HepG2 (cell line): ENCODE data around the gene SBK2. TPM values are rescaled to one million over a fixed set of nuclear protein-coding genes. Genes with fewer than 3 reads are reported as not detected.
A peak's percentile ranks its signal among the peaks of the same experiment; 100 is the strongest.

Experiments used
- ATAC-seq: fragments of 200-7000 bp; cut with Tn5 transposase; 3 replicates; pipeline ENCODE4 v1.9.1; 2020; ENCODE audit warnings: mild to moderate bottlenecking, moderate library complexity
- BruUV-seq: library from RNA; stranded (reverse); fragments of 400-500 nt; replicated peaks from 2 replicates; lab custom pipeline; 2021; lab: Mats Ljungman, UMichigan
- CTCF ChIA-PET: fragments of 300-600 bp; formaldehyde crosslinking; extraction: SDS; loops from one replicate; lab custom pipeline; 2021; ENCODE audit warnings: low total read pairs, inconsistent platforms, low intra/inter-chr PET ratio; lab: Yijun Ruan, JAX
- POLR2A ChIA-PET: fragments of 350-600 bp; sonication (Branson Sonifier 250); formaldehyde crosslinking; loops from one replicate; lab custom pipeline; 2020; ENCODE audit warnings: antibody characterized with exemption, inconsistent platforms; lab: Yijun Ruan, JAX
- DNase-seq: peaks from one replicate; pipeline ENCODE4 v3.0.0-alpha.2; 2015; ENCODE audit warnings: low spot score
- FAIRE-seq: peaks from 3 replicates; lab custom pipeline; 2011; peaks lifted over from hg19 to GRCh38; lab: Jason Lieb, UNC
- H2AFZ ChIP-seq: one replicate; pipeline ENCODE4 v1.6.1; 2011; ENCODE audit warnings: low read length, inconsistent platforms
- H3K27ac ChIP-seq: fragments of 300-600 bp; 3 replicates; pipeline ENCODE4 v1.8.0; 2011; ENCODE audit warnings: mixed run types, mild to moderate bottlenecking, mixed read lengths, low read length, inconsistent platforms; ENCODE audit not compliant: insufficient read depth; ENCODE audit errors: extremely low read length
- H3K27me3 ChIP-seq, 2 experiments: fragments of 200-600 bp in 1 of 2; 2 replicates in 1 of 2; 3 replicates in 1 of 2; pipeline versions ENCODE4 v1.6.0 to v1.8.0; 2011; ENCODE audit warnings: low read length in 2 of 2, mild to moderate bottlenecking in 2 of 2, moderate library complexity in 2 of 2, inconsistent platforms in 1 of 2; ENCODE audit not compliant: insufficient read depth in 2 of 2, control insufficient read depth in 1 of 2
- H3K36me3 ChIP-seq, 2 experiments: fragments of 200-600 bp in 1 of 2; replicated peaks in 1 of 2; 2 replicates in 1 of 2; 3 replicates in 1 of 2; pipeline versions ENCODE4 v1.5.1 to v1.8.0; 2011; ENCODE audit warnings: low read length in 2 of 2, inconsistent platforms in 1 of 2; ENCODE audit not compliant: insufficient read depth in 2 of 2, control insufficient read depth in 1 of 2
- H3K4me1 ChIP-seq: 2 replicates; pipeline ENCODE4 v1.5.1; 2012; ENCODE audit warnings: low read length, inconsistent platforms; ENCODE audit not compliant: insufficient read depth
- H3K4me2 ChIP-seq: 2 replicates; pipeline ENCODE4 v1.6.0; 2011; ENCODE audit warnings: low read depth, low read length, inconsistent platforms
- H3K4me3 ChIP-seq, 3 experiments: fragments of 200-600 bp in 1 of 3; sonication (generic), shearing (Covaris generic) in 1 of 3; replicated peaks in 1 of 3; 2 replicates each; pipeline ENCODE4 v1.5.1; 2011 to 2016; ENCODE audit warnings: low read length in 3 of 3, inconsistent platforms in 2 of 3, low read depth in 2 of 3, mild to moderate bottlenecking in 2 of 3, control low read depth in 1 of 3, mixed read lengths in 1 of 3; ENCODE audit not compliant: insufficient read depth in 1 of 3
- H3K79me2 ChIP-seq: one replicate; pipeline ENCODE4 v1.6.1; 2011; ENCODE audit warnings: low read length, inconsistent platforms; ENCODE audit not compliant: insufficient read depth
- H3K9ac ChIP-seq: 2 replicates; pipeline ENCODE4 v1.6.0; 2011; ENCODE audit warnings: mild to moderate bottlenecking, low read depth, low read length, inconsistent platforms; ENCODE audit not compliant: insufficient read depth
- H3K9me3 ChIP-seq: 2 replicates; pipeline ENCODE4 v1.5.1; 2012; ENCODE audit warnings: mild to moderate bottlenecking, low read length
- H4K20me1 ChIP-seq: 2 replicates; pipeline ENCODE4 v1.6.0; 2011; ENCODE audit warnings: inconsistent platforms, mild to moderate bottlenecking, low read length, moderate library complexity; ENCODE audit not compliant: insufficient read depth
- AHR ChIP-seq: IDR thresholded peaks from 2 replicates; pipeline ENCODE4 v1.6.1; 2018; ENCODE audit warnings: missing genetic modification reagents, missing compliant biosample characterization
- BCLAF1 ChIP-seq: fragments of 450-650 bp; IDR thresholded peaks from 2 replicates; pipeline ENCODE4 v1.6.1; 2017; ENCODE audit warnings: mild to moderate bottlenecking
- ETV5 ChIP-seq: IDR thresholded peaks from 2 replicates; pipeline ENCODE4 v1.6.1; 2018; ENCODE audit warnings: missing biosample characterization, missing genetic modification reagents, inconsistent platforms, borderline replicate concordance
- LCORL ChIP-seq, 2 experiments: fragments of 450-650 bp in 1 of 2; sonication (generic) in 1 of 2; formaldehyde crosslinking in 1 of 2; IDR thresholded peaks; 2 replicates each; pipeline versions ENCODE4 v1.5.0 to v1.6.1; 2017 to 2020; ENCODE audit warnings: antibody characterized with exemption in 1 of 2, missing genetic modification reagents in 1 of 2
- MAZ ChIP-seq, 2 experiments: sonication (generic) in 1 of 2; formaldehyde crosslinking in 1 of 2; IDR thresholded peaks; 2 replicates each; pipeline versions ENCODE4 v1.5.0 to v1.6.1; 2012 to 2020; ENCODE audit warnings: low read depth in 2 of 2, mild to moderate bottlenecking in 2 of 2, borderline replicate concordance in 1 of 2, improper control_type of control experiment in 1 of 2, low read length in 1 of 2, missing genetic modification reagents in 1 of 2, moderate library complexity in 1 of 2
- MED1 ChIP-seq: sonication (generic); formaldehyde crosslinking; IDR thresholded peaks from 2 replicates; pipeline ENCODE4 v1.4.0; 2020; ENCODE audit warnings: missing genetic modification reagents
- MNT ChIP-seq: fragments of 450-650 bp; IDR thresholded peaks from 2 replicates; pipeline ENCODE4 v1.6.1; 2016
- NFYB ChIP-seq: sonication (generic); formaldehyde crosslinking; IDR thresholded peaks from 2 replicates; pipeline ENCODE4 v1.4.0; 2020; ENCODE audit warnings: missing genetic modification reagents
- NFYC ChIP-seq: IDR thresholded peaks from 2 replicates; pipeline ENCODE4 v1.6.1; 2016; ENCODE audit warnings: missing genetic modification reagents, missing compliant biosample characterization
- RFX3 ChIP-seq: IDR thresholded peaks from 2 replicates; pipeline ENCODE4 v1.6.1; 2016; ENCODE audit warnings: missing biosample characterization, missing genetic modification reagents
- SALL1 ChIP-seq: sonication (generic); formaldehyde crosslinking; IDR thresholded peaks from 2 replicates; pipeline ENCODE4 v1.8.0; 2022; ENCODE audit warnings: mild to moderate bottlenecking, missing genetic modification reagents
- ZBTB20 ChIP-seq: sonication (generic); formaldehyde crosslinking; IDR thresholded peaks from 2 replicates; pipeline ENCODE4 v1.8.1; 2023; ENCODE audit warnings: missing genetic modification reagents, low read depth, mild to moderate bottlenecking, borderline replicate concordance
- ZBTB38 ChIP-seq: sonication (generic); formaldehyde crosslinking; IDR thresholded peaks from 2 replicates; pipeline ENCODE4 v1.5.1; 2020; ENCODE audit warnings: mild to moderate bottlenecking, missing genetic modification reagents
- ZNF160 ChIP-seq: sonication (generic); formaldehyde crosslinking; IDR thresholded peaks from 2 replicates; pipeline ENCODE4 v1.8.0; 2022; ENCODE audit warnings: mild to moderate bottlenecking, inconsistent platforms, missing genetic modification reagents
- ZNF205 ChIP-seq: IDR thresholded peaks from 2 replicates; pipeline ENCODE4 v1.6.1; 2018; ENCODE audit warnings: missing biosample characterization, missing genetic modification reagents
- ZNF563 ChIP-seq: sonication (generic); formaldehyde crosslinking; IDR thresholded peaks from 2 replicates; pipeline ENCODE4 v1.8.0; 2022; ENCODE audit warnings: mild to moderate bottlenecking, moderate library complexity, missing genetic modification reagents
- ZNF605 ChIP-seq: sonication (generic); formaldehyde crosslinking; IDR thresholded peaks from 2 replicates; pipeline ENCODE4 v1.8.0; 2022; ENCODE audit warnings: mild to moderate bottlenecking, missing genetic modification reagents
- WGBS: methylation state at CpG from one replicate; pipeline ENCODE4 v1.1.6; 2017; ENCODE audit warnings: low lambda C conversion rate; 5-methylcytosine and 5-hydroxymethylcytosine counted together
- in situ Hi-C: cut with HindIII; loops from 2 replicates; pipeline ENCODE4 v1.10.0; 2017; ENCODE audit warnings: low pct_unique_long_range_greater_than_20kb; ENCODE audit not compliant: extremely low pct_ligation_motif_present
- intact Hi-C: fragments of 100-400 bp; cut with micrococcal nuclease; formaldehyde crosslinking; loops from one replicate; pipeline ENCODE4 v1.10.0; 2022; ENCODE audit not compliant: unreplicated experiment
- polyA plus RNA-seq, 8 experiments: library from polyadenylated mRNA; depleted of rRNA in 3 of 8; stranded (reverse) in 7 of 8; unstranded in 1 of 8; fragments of >200 nt; fragmentation: Illumina TruSeq in 4 of 8; extraction: Trizol in 4 of 8; gene quantifications; 2 replicates each; pipeline versions ENCODE4 v1.2.1 to v1.2.3, GENCODE V29; 2011 to 2016; ENCODE audit warnings: low read depth in 4 of 8, missing spikeins in 1 of 8, mixed read lengths in 1 of 8; ENCODE audit not compliant: insufficient read depth in 1 of 8
- total RNA-seq, 5 experiments: library from RNA; depleted of rRNA; stranded (reverse); fragments of >200 nt; fragmentation: Illumina TruSeq; extraction: Trizol; gene quantifications; 2 replicates each; pipeline ENCODE4 v1.2.3, GENCODE V29; 2016; ENCODE audit warnings: low read depth in 1 of 5

SBK2 gene
- total and polyA plus RNA-seq, 2 of the 13 experiments (the other 11 are each of a cell fraction or from before 2014, with no cell fraction given), result 0.24 TPM; not detected in 1

GRCh38 chr19:55503502-55504251 lies 33.3 kb downstream of the SBK2 start:
- ATAC-seq, result peak; percentile 91
- H3K27me3 ChIP-seq, result peaks cover 3 to 41% of the 10 kb centered on the region in 2 experiments; a peak in 4 of 5 replicates
- H3K27ac ChIP-seq, result no peak overlapping the region
- no TSS peak for BruUV-seq
- peaks cover 19% of the 10 kb centered on the region for H3K4me1 ChIP-seq
- H3K79me2 ChIP-seq, result no peaks in the 10 kb centered on the region
- peak; percentile 64 for DNase-seq
- no peaks in the 10 kb centered on the region for H4K20me1 ChIP-seq
- H3K36me3 ChIP-seq, result no peaks in the 10 kb centered on the region
- H3K4me3 ChIP-seq, result peak overlapping the region in 2 of 3 experiments; percentile 39 to 54; a peak in 3 of 6 replicates
- ChIA-PET CTCF (interaction anchor here (0.8 to 2.0 kb wide), 4 partner anchors 36 to 362 kb away, joined by 3 to 24 read pairs (median 6); no protein-coding TSS in a partner anchor), POLR2A (interaction anchor here (1.0 to 1.9 kb wide), 7 partner anchors 10 to 275 kb away, joined by 3 to 10 read pairs (median 5); partner anchors contain the start of genes FIZ1, ISOC2, TMEM86B and ZNF524)
- 42% methylated on average over 62 of the region's 64 CpGs for WGBS
- FAIRE-seq, result no peak
- in situ Hi-C loops (no loop called here), intact Hi-C loops (no loop called here)
- peak overlapping the region; percentile 59 for H3K4me2 ChIP-seq
- no peak overlapping the region for H2AFZ ChIP-seq
- H3K9me3 ChIP-seq, result no peaks in the 10 kb centered on the region
- no peak overlapping the region for H3K9ac ChIP-seq
- TF ChIP-seq ZNF205 (0 out of 2 replicates have a peak, but pooled peaks have one; percentile 53), MAZ (IDR thresholded peaks at IDR 0.05; ENCODE audit: borderline replicate concordance, low read depth, low read length) (peak; percentile 23; the same call in 1 of the 2 replicates), MAZ (CRISPR knock-in tag; IDR thresholded peaks at IDR 0.05; ENCODE audit: low read depth) (peak; percentile 40; the same call in 1 of the 2 replicates), ZBTB38 (CRISPR knock-in tag) (peak; percentile 31; the same call in 1 of the 2 replicates), NFYC (CRISPR knock-in tag) (peak; percentile 85), ZNF563 (CRISPR knock-in tag) (0 out of 2 replicates have a peak, but pooled peaks have one; percentile 12), ZBTB20 (0 out of 2 replicates have a peak, but pooled peaks have one; percentile 41), ETV5 (CRISPR knock-in tag) (peak; percentile 72; the same call in 1 of the 2 replicates), NFYB (peak; percentile 91), LCORL (IDR thresholded peaks at IDR 0.05) (no peak), LCORL (CRISPR knock-in tag; IDR thresholded peaks at IDR 0.05) (peak; percentile 60; the same call in 1 of the 2 replicates), MNT (no peak), AHR (0 out of 2 replicates have a peak, but pooled peaks have one; percentile 52), SALL1 (CRISPR knock-in tag) (peak; percentile 56; the same call in 1 of the 2 replicates), ZNF605 (CRISPR knock-in tag) (peak; percentile 22; the same call in 1 of the 2 replicates), RFX3 (CRISPR knock-in tag) (0 out of 2 replicates have a peak, but pooled peaks have one; percentile 8), BCLAF1 (no peak), ZNF160 (CRISPR knock-in tag) (0 out of 2 replicates have a peak, but pooled peaks have one; percentile 63), MED1 (CRISPR knock-in tag) (0 out of 2 replicates have a peak, but pooled peaks have one; percentile 8)
